Measurements from ENCODE around the gene GPR148. TPM values are rescaled to one million over a fixed set of nuclear protein-coding genes. Genes with fewer than 3 reads are reported as not detected.

Gene GPR148
- total RNA-seq, 1 donor from 2014 or later, result not detected

GRCh38 chr2:130749641-130750040 lies 20.8 kb downstream of the GPR148 start:
- DNase-seq, result no peak

GRCh38 chr2:130754811-130755210 lies 25.9 kb downstream of the GPR148 start:
- DNase-seq, result no peak

GRCh38 chr2:130755256-130756052 lies 26.6 kb downstream of the GPR148 start, which contains the start of gene AMER3:
AMER3 (plus strand) TSS chr2:130755540; CDS start chr2:130762073, 6,533 bp downstream.
- DNase-seq, result no peak

- DNase-seq, result no peak
Observed at GRCh38 chr2:130756053-130756873, 27.4 kb downstream of the GPR148 start.

- no peak for DNase-seq
Observed at GRCh38 chr2:130756874-130757668, 28.2 kb downstream of the GPR148 start.

GRCh38 chr2:130759906-130760753 lies 31.3 kb downstream of the GPR148 start:
- DNase-seq, result no peak

- DNase-seq, result no peak
Observed at GRCh38 chr2:130760754-130761751, 32.2 kb downstream of the GPR148 start.

GRCh38 chr2:130762031-130762909 lies 33.4 kb downstream of the GPR148 start:
- no peak for DNase-seq

GRCh38 chr2:130762910-130763385 lies 34.1 kb downstream of the GPR148 start:
- no peak for DNase-seq

- no peak for DNase-seq
Observed at GRCh38 chr2:130763405-130763804, 34.5 kb downstream of the GPR148 start.

GRCh38 chr2:130764035-130764820 lies 35.4 kb downstream of the GPR148 start:
- DNase-seq, result no peak

- DNase-seq, result no peak
Observed at GRCh38 chr2:130764821-130765115, 35.9 kb downstream of the GPR148 start.

GRCh38 chr2:130765464-130765863 lies 36.6 kb downstream of the GPR148 start:
- no peak for DNase-seq

- DNase-seq, result no peak
Observed at GRCh38 chr2:130766037-130766436, 37.2 kb downstream of the GPR148 start.

GRCh38 chr2:130766711-130767407 lies 38.0 kb downstream of the GPR148 start:
- no peak for DNase-seq

- DNase-seq, result no peak
Observed at GRCh38 chr2:130767408-130767775, 38.5 kb downstream of the GPR148 start.

- no peak for DNase-seq
Observed at GRCh38 chr2:130768191-130768855, 39.5 kb downstream of the GPR148 start.

Measured in skin of body (tissue), 2 donors.